Tibial nerve (tissue), 3 donors: ENCODE data around the gene KCNH3.

Experiments used
- CTCF ChIP-seq, 5 experiments: fragments of 200-600 bp in 3 of 5; fragments of 450-650 bp in 2 of 5; sonication (generic) in 3 of 5; IDR thresholded peaks; one replicate each; pipeline ENCODE4 v1.5.1; 2016 to 2019; ENCODE audit warnings: antibody characterized with exemption in 5 of 5, mild to moderate bottlenecking in 3 of 5, moderate library complexity in 2 of 5
- POLR2A ChIP-seq, 2 donors: fragments of 450-650 bp; IDR thresholded peaks; one replicate each; pipeline ENCODE4 v1.6.1; 2017; ENCODE audit warnings: antibody characterized with exemption in 2 of 2, mild to moderate bottlenecking in 2 of 2, moderate library complexity in 2 of 2

GRCh38 chr12:49502590-49502989 lies 36.2 kb upstream of the KCNH3 start:
- TF ChIP-seq CTCF (IDR thresholded peaks at IDR 0.05) (no peak), POLR2A (IDR thresholded peaks at IDR 0.05) (no peak)
